Lower lobe of right lung (tissue), 2 donors: ENCODE measurements around the gene ATP1B3. TPM values are rescaled to one million over a fixed set of nuclear protein-coding genes. Genes with fewer than 3 reads are reported as not detected.
"Not testable (repeated sequence)": the region's sequence is repeated elsewhere in the genome, so short reads cannot be mapped to it uniquely, and the experiment has no call there.

Source experiments
- ATAC-seq, 2 donors: fragments of 200-7000 bp; cut with Tn5 transposase; one replicate each; pipeline ENCODE4 v1.9.1; 2020 to 2022; ENCODE audit warnings: mild to moderate bottlenecking in 2 of 2, moderate library complexity in 2 of 2
- DNase-seq: peaks from one replicate; pipeline ENCODE4 v3.0.0-alpha.2; 2020
- H3K27ac ChIP-seq: fragments of 200-600 bp; one replicate; pipeline ENCODE4 v1.8.0; 2022
- H3K27me3 ChIP-seq: fragments of 200-600 bp; one replicate; pipeline ENCODE4 v1.8.0; 2022; ENCODE audit warnings: low read depth
- H3K36me3 ChIP-seq: fragments of 200-600 bp; one replicate; pipeline ENCODE4 v1.8.0; 2022; ENCODE audit warnings: mild to moderate bottlenecking
- H3K4me1 ChIP-seq: fragments of 200-600 bp; one replicate; pipeline ENCODE4 v1.8.0; 2022
- H3K4me3 ChIP-seq: fragments of 200-600 bp; one replicate; pipeline ENCODE4 v1.8.0; 2022; ENCODE audit warnings: mild to moderate bottlenecking
- H3K9me3 ChIP-seq: fragments of 200-600 bp; one replicate; pipeline ENCODE4 v1.8.0; 2022
- CTCF ChIP-seq: fragments of 200-600 bp; IDR thresholded peaks from one replicate; pipeline ENCODE4 v1.8.0; 2022; ENCODE audit warnings: antibody characterized with exemption, mild to moderate bottlenecking
- intact Hi-C: fragments of 100-400 bp; cut with DNase I; formaldehyde crosslinking; loops from one replicate; pipeline ENCODE4 v1.11.0; 2022
- total RNA-seq: library from RNA; stranded (reverse); fragmentation: NEBNext Ultra II Directional; extraction: Animal tissue kit (Norgen Biotek cat#: 25700); gene quantifications from one replicate; pipeline ENCODE4 v1.2.1, GENCODE V29; 2021
- donor health status: DM: no; HTN: yes; CAD: no; lungs with severe emphysema.

ATP1B3 gene
- total RNA-seq, 1 donor from 2014 or later: 143 TPM

- Histone ChIP-seq H3K27me3 (no peaks in the 10 kb centered on the region), H3K4me1 (no peaks in the 10 kb centered on the region)
- intact Hi-C loops: no loop called here
Observed at GRCh38 chr3:141969711-141970110, 93.3 kb downstream of the ATP1B3 start.

GRCh38 chr3:141971571-141971970 is 95.1 kb downstream of the ATP1B3 start:
- H3K27ac ChIP-seq: no peak overlapping the region
- peaks cover 19% of the 10 kb centered on the region for H3K36me3 ChIP-seq
- no peaks in the 10 kb centered on the region for H3K27me3 ChIP-seq
- ATAC-seq: no peak
- no peak overlapping the region for H3K4me3 ChIP-seq
- H3K9me3 ChIP-seq: no peaks in the 10 kb centered on the region
- H3K4me1 ChIP-seq: no peaks in the 10 kb centered on the region
- intact Hi-C loops: no loop called here
- TF ChIP-seq CTCF: no peak
- no peak for DNase-seq

More at GRCh38 chr3:141969711-141970110, 93.3 kb downstream of the ATP1B3 start:
- no peak overlapping the region for H3K4me3 ChIP-seq
- H3K27ac ChIP-seq: no peak overlapping the region
- H3K9me3 ChIP-seq: no peaks in the 10 kb centered on the region
- no peak for TF ChIP-seq CTCF
- no peak for ATAC-seq
- no peak for DNase-seq
- peaks cover 14% of the 10 kb centered on the region for H3K36me3 ChIP-seq

GRCh38 chr3:141972399-141972798 is 96.0 kb downstream of the ATP1B3 start:
- Histone ChIP-seq H3K4me1 (no peaks in the 10 kb centered on the region), H3K27me3 (no peaks in the 10 kb centered on the region), H3K9me3 (no peaks in the 10 kb centered on the region), H3K27ac (no peak overlapping the region), H3K36me3 (peaks cover 22% of the 10 kb centered on the region), H3K4me3 (no peak overlapping the region)
- ATAC-seq (no peak), DNase-seq (no peak)
- no peak for TF ChIP-seq CTCF
- intact Hi-C loops: no loop called here

GRCh38 chr3:141974777-141975176 is 98.3 kb downstream of the ATP1B3 start:
- H3K4me1 ChIP-seq, H3K9me3 ChIP-seq, H3K27me3 ChIP-seq, DNase-seq, intact Hi-C loops, H3K27ac ChIP-seq, ATAC-seq, H3K4me3 ChIP-seq: not testable (repeated sequence)
- H3K36me3 ChIP-seq: peaks cover 20% of the 10 kb centered on the region

Other genes starting within 250 kb of the ATP1B3 start
- 69.3 TPM for gene RNF7, start 138.3 kb upstream of the ATP1B3 start, total RNA-seq
- gene GRK7, start 113.2 kb upstream of the ATP1B3 start, total RNA-seq: not detected